DMS114 treated with DMSO at 0.1 percent for 48 hours (cell line): Measurements from ENCODE around the gene CD200R1.

Experiments
- DNase-seq: peaks from one replicate; lab custom pipeline; 2025; ENCODE audit not compliant: unreplicated experiment; lab: John Stamatoyannopoulos, UW

The CD200R1 gene

GRCh38 chr3:112894258-112894657 is 80.6 kb downstream of the CD200R1 start:
- no peak for DNase-seq

DNA sequence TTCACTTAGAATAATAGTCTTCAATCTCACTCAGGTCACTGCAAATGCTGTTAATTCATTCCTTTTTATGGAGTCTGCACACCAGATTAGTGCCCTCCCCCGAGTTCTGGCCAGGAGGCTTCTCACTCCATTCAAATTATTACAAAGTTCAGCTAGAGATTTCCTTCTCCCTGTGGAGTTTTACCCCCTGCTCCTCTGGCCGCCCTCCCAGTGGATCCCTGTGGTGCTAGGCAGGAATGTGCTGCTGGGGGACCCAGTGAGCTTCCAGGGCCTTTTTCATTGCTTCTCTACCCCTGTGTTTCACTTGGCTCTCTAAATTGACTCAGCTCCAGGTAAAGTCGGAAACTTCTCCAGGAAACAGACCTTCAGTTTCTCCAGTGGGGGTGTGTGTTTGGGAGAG is 85.5 kb downstream of the CD200R1 start:
- no peak for DNase-seq

DNA sequence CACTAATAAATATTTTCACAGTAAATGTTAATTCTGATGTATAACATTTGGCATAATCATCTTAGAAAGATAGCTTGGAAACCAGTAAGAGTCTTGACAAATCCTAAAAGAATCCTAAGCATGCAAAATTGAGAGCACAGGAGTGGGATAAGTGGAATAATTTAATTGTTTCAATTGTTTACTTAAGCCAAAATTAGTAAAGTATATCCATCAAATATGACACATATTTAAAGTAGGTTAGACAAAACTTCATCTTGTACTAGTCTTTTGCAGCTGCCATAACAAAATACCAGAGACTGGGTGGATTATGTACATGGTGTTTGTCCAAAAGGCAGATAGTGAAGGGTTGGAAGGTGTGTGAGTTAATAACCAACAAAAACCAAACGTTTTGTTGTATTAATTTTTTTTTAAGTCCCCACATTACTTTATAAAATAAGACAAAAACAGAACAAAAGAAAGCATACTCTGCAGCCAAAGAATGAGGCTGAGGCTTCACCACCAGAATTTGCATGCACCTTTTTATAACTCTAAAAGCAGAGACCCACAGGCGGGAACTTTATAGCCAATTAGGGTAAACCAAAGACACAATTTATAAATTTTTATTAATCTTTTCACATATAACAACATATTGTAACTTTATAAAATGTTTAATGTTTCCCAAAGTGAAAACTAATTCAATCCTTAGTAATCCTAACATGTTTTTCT is 86.4 kb downstream of the CD200R1 start:
- DNase-seq = no peak

DNA sequence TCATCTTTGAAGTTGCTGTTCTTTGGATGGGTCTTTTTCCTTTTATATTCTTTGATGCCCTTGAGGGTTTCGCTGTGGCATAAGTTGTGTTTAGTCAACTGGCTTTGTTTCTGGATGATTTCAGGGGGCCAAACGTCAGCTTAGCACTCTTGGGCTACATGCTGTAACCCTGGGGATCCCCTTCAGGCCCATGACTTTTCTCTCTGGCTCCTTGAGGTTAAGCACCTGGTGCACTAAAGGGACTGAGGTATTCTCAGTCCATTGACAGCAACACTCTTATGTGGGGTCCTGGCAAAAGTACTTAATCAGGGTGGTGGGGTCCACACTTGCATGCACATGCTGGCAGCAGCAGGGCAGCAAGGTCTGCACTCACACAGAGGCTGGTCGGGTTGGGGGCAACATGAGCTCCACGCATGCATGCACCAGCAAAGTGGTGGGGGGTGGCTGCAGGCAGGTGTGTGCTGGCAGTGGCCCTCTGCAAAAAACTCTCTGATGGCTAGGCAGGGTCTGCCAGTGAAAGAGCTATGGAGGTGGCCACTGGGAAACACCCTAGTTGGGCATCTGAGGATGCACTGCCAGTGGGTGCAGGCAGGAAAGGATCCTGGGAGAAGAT is 90.1 kb downstream of the CD200R1 start:
- no peak for DNase-seq

DNA sequence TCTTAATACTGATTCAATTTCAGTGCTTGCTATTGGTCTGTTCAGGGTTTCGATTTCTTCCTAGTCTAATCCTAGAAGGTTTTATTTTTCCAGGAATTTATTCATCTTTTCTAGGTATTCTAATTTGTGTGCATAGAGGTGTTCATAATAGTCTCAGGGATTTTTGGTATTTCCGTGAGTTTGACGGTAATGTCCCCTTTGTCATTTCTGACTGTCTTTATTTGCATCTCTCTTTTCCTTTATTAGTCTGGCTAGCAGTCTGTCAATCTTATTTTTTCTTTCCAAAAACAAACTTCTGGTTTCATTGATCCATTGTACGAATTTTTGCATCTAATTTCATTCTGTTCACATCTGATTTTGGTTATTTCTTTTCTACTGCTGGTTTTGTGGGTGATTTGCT is 93.0 kb downstream of the CD200R1 start:
- no peak for DNase-seq

- no peak for DNase-seq
Measured at GRCh38 chr3:112875561-112875960, 99.3 kb downstream of the CD200R1 start.

DNA sequence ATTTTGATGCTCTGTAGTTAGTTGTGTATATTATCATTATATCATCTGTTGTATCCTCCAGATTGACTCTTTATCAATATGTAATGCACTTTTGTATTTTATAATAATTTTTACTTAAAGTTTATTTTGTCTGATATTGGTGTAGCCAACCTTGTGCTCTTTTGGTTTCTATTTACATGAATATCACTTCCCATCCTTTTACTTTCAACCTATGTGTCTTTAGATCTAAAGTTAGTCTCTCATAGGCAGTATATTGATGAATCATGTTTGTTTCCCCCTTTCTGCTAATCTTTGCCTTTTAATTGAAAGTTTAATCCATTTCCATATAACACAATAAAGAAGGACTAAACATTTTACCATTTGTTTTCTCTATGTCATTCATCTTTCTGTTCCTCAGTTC is 100.2 kb downstream of the CD200R1 start:
- DNase-seq = no peak

- no peak for DNase-seq
Measured at GRCh38 chr3:112873632-112874031, 101.3 kb downstream of the CD200R1 start.

DNA sequence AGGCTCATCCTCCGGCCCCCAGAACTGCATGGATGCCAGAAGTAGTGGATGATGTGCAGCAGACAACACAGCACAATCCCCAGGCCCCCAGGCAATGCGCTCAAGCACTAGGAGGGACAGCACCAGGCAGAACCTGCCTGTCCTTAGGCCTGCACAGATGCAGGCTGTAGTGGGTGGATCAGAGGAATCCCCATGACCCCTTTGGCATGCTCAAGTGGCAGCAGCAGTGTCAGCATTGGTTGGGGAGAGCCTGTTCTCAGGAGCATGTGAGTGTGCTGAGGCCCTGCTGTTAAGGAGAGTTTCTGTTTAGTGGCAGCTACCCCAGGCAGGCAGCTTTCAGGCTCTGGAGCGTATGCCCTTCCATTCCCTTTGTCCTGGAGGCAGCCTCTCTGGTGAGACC is 103.2 kb downstream of the CD200R1 start:
- DNase-seq = no peak
